MCF 10A (cell line): Measurements from ENCODE around the gene CAMK1D. TPM values are rescaled to one million over a fixed set of nuclear protein-coding genes. Genes with fewer than 3 reads are reported as not detected.

Source experiments
- BruUV-seq: library from RNA; stranded (reverse); fragments of 400-500 nt; replicated peaks from 2 replicates; lab custom pipeline; 2021; lab: Mats Ljungman, UMichigan
- CTCF ChIA-PET: fragments of 300-600 bp; sonication (Branson Sonifier 250); formaldehyde crosslinking; extraction: SDS; loops from one replicate; lab custom pipeline; 2021; ENCODE audit warnings: antibody characterized with exemption, inconsistent platforms; lab: Yijun Ruan, JAX
- POLR2A ChIA-PET: fragments of 300-600, 350-650 bp; sonication (Branson Sonifier 250); formaldehyde crosslinking; extraction: SDS; loops from one replicate; lab custom pipeline; 2020; ENCODE audit warnings: antibody characterized with exemption, inconsistent platforms; lab: Yijun Ruan, JAX
- DNase-seq: peaks from one replicate; pipeline ENCODE4 v3.0.0-alpha.2; 2018; ENCODE audit not compliant: unreplicated experiment
- H3K27ac Mint-ChIP-seq: one replicate; pipeline ENCODE4 v1.8.0; 2022; ENCODE audit warnings: mild to moderate bottlenecking, low read depth, mixed read lengths; ENCODE audit not compliant: unreplicated experiment
- H3K27me3 Mint-ChIP-seq: one replicate; pipeline ENCODE4 v1.8.0; 2022; ENCODE audit warnings: mixed read lengths; ENCODE audit not compliant: insufficient read depth, unreplicated experiment
- H3K36me3 Mint-ChIP-seq: one replicate; pipeline ENCODE4 v1.8.0; 2022; ENCODE audit warnings: mild to moderate bottlenecking, moderate library complexity, mixed read lengths; ENCODE audit not compliant: insufficient read depth, unreplicated experiment
- H3K4me1 Mint-ChIP-seq: one replicate; pipeline ENCODE4 v1.8.0; 2022; ENCODE audit warnings: mixed read lengths; ENCODE audit not compliant: insufficient read depth, unreplicated experiment
- H3K4me3 Mint-ChIP-seq: one replicate; pipeline ENCODE4 v1.8.0; 2022; ENCODE audit warnings: mild to moderate bottlenecking, moderate library complexity, mixed read lengths; ENCODE audit not compliant: unreplicated experiment
- H3K9me3 Mint-ChIP-seq: one replicate; pipeline ENCODE4 v1.8.0; 2022; ENCODE audit warnings: mixed read lengths; ENCODE audit not compliant: unreplicated experiment
- CTCF ChIP-seq: fragments of 200-600 bp; IDR thresholded peaks from one replicate; pipeline ENCODE4 v1.8.0; 2022; ENCODE audit warnings: antibody characterized with exemption, mild to moderate bottlenecking; ENCODE audit not compliant: unreplicated experiment
- intact Hi-C: fragments of 100-400 bp; cut with micrococcal nuclease; formaldehyde crosslinking; loops from 2 replicates; pipeline ENCODE4 v1.14.1; 2022
- total RNA-seq: library from RNA; stranded (reverse); gene quantifications from 2 replicates; pipeline ENCODE4 v1.2.3, GENCODE V29; 2022

CAMK1D gene
- total RNA-seq, 1 experiment from 2014 or later, result 1.7 TPM

GRCh38 chr10:12337453-12338372, 11.6 kb upstream of the CAMK1D start:
- ChIA-PET CTCF (interaction anchor here (2.0 kb wide), 1 partner anchor 10 kb away, joined by 4 read pairs; no protein-coding TSS in a partner anchor), POLR2A (no interaction called here)
- intact Hi-C loops, result no loop called here
- no TSS peak for BruUV-seq
- peaks cover 11% of the 10 kb centered on the region for H3K4me1 Mint-ChIP-seq
- no peaks in the 10 kb centered on the region for H3K36me3 Mint-ChIP-seq
- TF ChIP-seq CTCF, result no peak
- no peak overlapping the region for H3K27ac Mint-ChIP-seq
- H3K4me3 Mint-ChIP-seq, result no peak overlapping the region
- no peaks in the 10 kb centered on the region for H3K9me3 Mint-ChIP-seq
- no peaks in the 10 kb centered on the region for H3K27me3 Mint-ChIP-seq
- DNase-seq, result no peak

GRCh38 chr10:12338981-12339380, 10.4 kb upstream of the CAMK1D start:
- ChIA-PET CTCF (no interaction called here), POLR2A (no interaction called here)
- no peaks in the 10 kb centered on the region for H3K9me3 Mint-ChIP-seq
- no peaks in the 10 kb centered on the region for H3K27me3 Mint-ChIP-seq
- no peak overlapping the region for H3K4me3 Mint-ChIP-seq
- H3K36me3 Mint-ChIP-seq, result no peaks in the 10 kb centered on the region
- no peak for TF ChIP-seq CTCF
- no TSS peak for BruUV-seq
- DNase-seq, result no peak
- H3K27ac Mint-ChIP-seq, result no peak overlapping the region
- H3K4me1 Mint-ChIP-seq, result peaks cover 3% of the 10 kb centered on the region
- intact Hi-C loops, result no loop called here

GRCh38 chr10:12340371-12340770, 9.0 kb upstream of the CAMK1D start:
- Mint-ChIP-seq H3K27ac (no peak overlapping the region), H3K27me3 (no peaks in the 10 kb centered on the region), H3K36me3 (no peaks in the 10 kb centered on the region), H3K4me3 (no peak overlapping the region), H3K9me3 (no peaks in the 10 kb centered on the region), H3K4me1 (no peaks in the 10 kb centered on the region)
- no peak for DNase-seq
- TF ChIP-seq CTCF, result no peak
- intact Hi-C loops, result no loop called here
- ChIA-PET CTCF (no interaction called here), POLR2A (no interaction called here)
- BruUV-seq, result no TSS peak

- CTCF ChIA-PET, result interaction anchor here (0.6 kb wide), 1 partner anchor 311 kb away, joined by 5 read pairs; no protein-coding TSS in a partner anchor
- intact Hi-C loops, result no loop called here
- H3K36me3 Mint-ChIP-seq, result no peaks in the 10 kb centered on the region
Measured at GRCh38 chr10:12340937-12341336, 8.4 kb upstream of the CAMK1D start.

More at GRCh38 chr10:12340937-12341336, 8.4 kb upstream of the CAMK1D start:
- Mint-ChIP-seq H3K27me3 (no peaks in the 10 kb centered on the region), H3K4me1 (no peaks in the 10 kb centered on the region), H3K27ac (no peak overlapping the region), H3K9me3 (no peaks in the 10 kb centered on the region), H3K4me3 (no peak overlapping the region)
- no peak for TF ChIP-seq CTCF
- no TSS peak for BruUV-seq
- no peak for DNase-seq
- POLR2A ChIA-PET, result no interaction called here
